Measurements from ENCODE around the gene SNRK.
"Not testable (repeated sequence)": the region's sequence is repeated elsewhere in the genome, so short reads cannot be mapped to it uniquely, and the experiment has no call there.

The SNRK gene

GRCh38 chr3:43347774-43348173 lies 61.4 kb downstream of the SNRK start:
- ChIA-PET POLR2A (no interaction called here), CTCF (no interaction called here)
- TF ChIP-seq, protein P1, sequence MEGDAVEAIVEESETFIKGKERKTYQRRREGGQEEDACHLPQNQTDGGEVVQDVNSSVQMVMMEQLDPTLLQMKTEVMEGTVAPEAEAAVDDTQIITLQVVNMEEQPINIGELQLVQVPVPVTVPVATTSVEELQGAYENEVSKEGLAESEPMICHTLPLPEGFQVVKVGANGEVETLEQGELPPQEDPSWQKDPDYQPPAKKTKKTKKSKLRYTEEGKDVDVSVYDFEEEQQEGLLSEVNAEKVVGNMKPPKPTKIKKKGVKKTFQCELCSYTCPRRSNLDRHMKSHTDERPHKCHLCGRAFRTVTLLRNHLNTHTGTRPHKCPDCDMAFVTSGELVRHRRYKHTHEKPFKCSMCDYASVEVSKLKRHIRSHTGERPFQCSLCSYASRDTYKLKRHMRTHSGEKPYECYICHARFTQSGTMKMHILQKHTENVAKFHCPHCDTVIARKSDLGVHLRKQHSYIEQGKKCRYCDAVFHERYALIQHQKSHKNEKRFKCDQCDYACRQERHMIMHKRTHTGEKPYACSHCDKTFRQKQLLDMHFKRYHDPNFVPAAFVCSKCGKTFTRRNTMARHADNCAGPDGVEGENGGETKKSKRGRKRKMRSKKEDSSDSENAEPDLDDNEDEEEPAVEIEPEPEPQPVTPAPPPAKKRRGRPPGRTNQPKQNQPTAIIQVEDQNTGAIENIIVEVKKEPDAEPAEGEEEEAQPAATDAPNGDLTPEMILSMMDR (IDR thresholded peaks at IDR 0.05; ENCODE audit: control extremely low read depth, extremely low read depth, low read depth, missing control alignments) = no peak

GRCh38 chr3:43348350-43348749 lies 62.0 kb downstream of the SNRK start:
- DNase-seq (ENCODE audit: extremely low spot score) = no peak
- ChIA-PET CTCF (no interaction called here), POLR2A (no interaction called here)
- TF ChIP-seq, protein P1 (IDR thresholded peaks at IDR 0.05; ENCODE audit: control extremely low read depth, extremely low read depth, low read depth, missing control alignments) = no peak

More at GRCh38 chr3:43347774-43348173, 61.4 kb downstream of the SNRK start:
- DNase-seq (ENCODE audit: extremely low spot score) = no peak

GRCh38 chr3:43348852-43349574 lies 62.7 kb downstream of the SNRK start:
- POLR2A ChIA-PET = no interaction called here
- DNase-seq (ENCODE audit: extremely low spot score) = no peak

GRCh38 chr3:43349716-43350115 lies 63.4 kb downstream of the SNRK start:
- TF ChIP-seq, protein P1 (IDR thresholded peaks at IDR 0.05; ENCODE audit: control extremely low read depth, extremely low read depth, low read depth, missing control alignments) = no peak
- ChIA-PET POLR2A (no interaction called here), CTCF (interaction anchor here (1.0 kb wide), 1 partner anchor 46 kb away, joined by 3 read pairs; no protein-coding TSS in a partner anchor)
- no peak for DNase-seq (ENCODE audit: extremely low spot score)

More at GRCh38 chr3:43348852-43349574, 62.7 kb downstream of the SNRK start:
- TF ChIP-seq, protein P1 (IDR thresholded peaks at IDR 0.05; ENCODE audit: control extremely low read depth, extremely low read depth, low read depth, missing control alignments) = no peak
- CTCF ChIA-PET = no interaction called here

DNA sequence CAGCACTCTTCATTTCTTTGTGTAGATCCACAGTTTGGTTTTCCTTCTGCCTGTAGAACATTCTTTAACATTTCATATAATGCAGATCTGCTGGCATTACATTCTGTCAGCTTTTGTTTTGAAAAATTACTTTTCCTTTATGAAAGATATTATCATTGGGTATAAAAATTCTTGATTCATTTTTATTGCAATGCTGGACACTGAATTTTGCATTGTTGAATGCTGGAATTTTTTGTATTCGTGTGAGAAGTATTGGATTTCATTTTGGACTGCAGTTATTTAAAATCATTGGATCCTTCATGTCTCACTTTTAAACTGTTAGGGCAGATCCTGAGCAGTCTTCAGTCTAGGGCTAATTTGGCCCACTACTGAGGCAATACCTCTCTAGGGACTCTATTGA lies 67.1 kb downstream of the SNRK start:
- DNase-seq (ENCODE audit: extremely low spot score) = no peak
- CTCF ChIA-PET = no interaction called here
- POLR2A ChIA-PET = no interaction called here
- TF ChIP-seq, protein P1 (IDR thresholded peaks at IDR 0.05; ENCODE audit: control extremely low read depth, extremely low read depth, low read depth, missing control alignments) = no peak

DNA sequence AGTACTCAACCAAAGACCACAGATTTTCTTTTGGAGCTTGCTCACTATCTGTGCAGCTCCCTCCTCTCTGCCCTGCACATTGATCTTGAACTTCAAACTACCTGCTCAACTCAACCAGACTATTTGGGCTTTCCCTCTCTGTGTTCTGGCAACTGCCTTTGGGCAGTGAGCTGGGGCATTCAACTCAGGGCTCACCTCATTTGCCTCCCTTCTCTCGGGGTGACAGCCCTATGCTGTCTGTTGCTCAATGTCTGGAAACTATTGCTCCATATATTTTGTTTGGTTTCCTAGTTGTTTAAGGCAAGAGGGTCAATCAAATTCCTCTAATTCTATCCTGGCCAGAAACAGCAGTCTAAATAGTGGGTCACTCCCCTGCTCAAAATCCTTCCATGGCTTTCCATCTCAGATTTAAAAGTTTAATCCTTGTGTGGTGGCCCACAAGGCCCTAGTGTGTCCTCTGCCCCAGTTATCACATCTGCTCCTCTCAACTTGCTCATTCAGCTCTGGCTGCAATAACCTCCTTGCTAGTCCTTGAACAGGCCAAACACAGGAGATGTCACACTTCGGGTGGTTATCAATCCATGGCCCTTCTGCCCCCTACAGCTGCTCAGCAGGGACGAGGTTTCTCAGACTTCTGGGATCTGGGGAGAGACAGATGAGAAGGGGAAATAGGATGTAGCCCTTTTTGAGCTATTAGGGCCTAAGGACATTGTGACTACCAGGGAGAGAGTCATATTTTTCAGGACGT lies 67.8 kb downstream of the SNRK start:
- CTCF ChIA-PET = interaction anchor here (0.7 kb wide), 1 partner anchor 21 kb away, joined by 4 read pairs; no protein-coding TSS in a partner anchor
- POLR2A ChIA-PET = no interaction called here

DNA sequence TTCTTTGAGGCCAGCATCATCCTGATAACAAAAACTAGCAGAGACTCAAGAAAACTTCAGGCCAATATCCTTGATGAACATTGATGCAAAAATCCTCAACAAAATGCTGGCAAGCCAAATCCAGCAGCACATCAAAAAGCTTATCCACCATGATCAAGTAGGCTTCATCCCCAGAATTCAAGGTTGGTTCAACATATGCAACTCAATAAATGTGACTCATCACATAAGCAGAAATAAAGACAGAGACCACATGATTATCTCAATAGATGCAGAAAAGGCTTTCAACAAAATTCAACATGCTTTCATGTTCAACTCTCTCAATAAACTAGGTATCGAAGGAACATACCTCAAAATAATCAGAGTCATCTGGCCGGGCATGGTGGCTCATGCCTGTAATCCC lies 69.7 kb downstream of the SNRK start:
- POLR2A ChIA-PET = not testable (repeated sequence)

More for the DNA sequence above, 67.8 kb downstream of the SNRK start:
- no peak for DNase-seq (ENCODE audit: extremely low spot score)
- TF ChIP-seq, protein P1 (IDR thresholded peaks at IDR 0.05; ENCODE audit: control extremely low read depth, extremely low read depth, low read depth, missing control alignments) = no peak

More for the DNA sequence above, 69.7 kb downstream of the SNRK start:
- not testable (repeated sequence) for DNase-seq (ENCODE audit: extremely low spot score)
- CTCF ChIA-PET = interaction anchor here (1.2 kb wide), 1 partner anchor 11 kb away, joined by 3 read pairs; no protein-coding TSS in a partner anchor
